Erythroblast (primary cell): ENCODE data around the gene TNFRSF9.

Source experiments
- GATA1 ChIP-seq: IDR thresholded peaks from 2 replicates; pipeline ENCODE4 v1.6.1; 2011; ENCODE audit warnings: low read depth, mild to moderate bottlenecking, control low read depth, low read length, moderate library complexity
- POLR2A ChIP-seq: IDR thresholded peaks from 2 replicates; pipeline ENCODE4 v1.6.1; 2011; ENCODE audit warnings: mild to moderate bottlenecking, low read length

GRCh38 chr1:7983086-7983778, 42.6 kb upstream of the TNFRSF9 start:
- TF ChIP-seq POLR2A = no peak
- TF ChIP-seq GATA1 = no peak
